CD14-positive monocyte (primary cell): Measurements from ENCODE around the gene GAPT. TPM values are rescaled to one million over a fixed set of nuclear protein-coding genes. Genes with fewer than 3 reads are reported as not detected.

ENCODE experiments used
- DNase-seq, 3 donors: peaks; one replicate each; pipeline ENCODE4 v3.0.0-alpha.2; 2011 to 2022
- H2AFZ ChIP-seq: 2 replicates; pipeline ENCODE4 v1.6.0; 2012; ENCODE audit warnings: mild to moderate bottlenecking, low read depth, low read length, inconsistent platforms; ENCODE audit not compliant: insufficient read depth, poor library complexity, severe bottlenecking
- H3K27ac ChIP-seq, 2 donors: 1 replicate in 1 of 2; 2 replicates in 1 of 2; pipeline ENCODE4 v1.5.1; 2012 to 2013; ENCODE audit warnings: low read length in 2 of 2, control low read depth in 1 of 2, inconsistent platforms in 1 of 2, low read depth in 1 of 2, mild to moderate bottlenecking in 1 of 2
- H3K27me3 ChIP-seq, 2 donors: one replicate each; pipeline versions ENCODE4 v1.6.0 to v1.6.1; 2011 to 2013; ENCODE audit warnings: low read length in 2 of 2; ENCODE audit not compliant: control insufficient read depth in 2 of 2, insufficient read depth in 2 of 2
- H3K36me3 ChIP-seq, 2 donors: replicated peaks in 1 of 2; 1 replicate in 1 of 2; 2 replicates in 1 of 2; pipeline versions ENCODE4 v1.5.1 to v1.6.1; 2012 to 2013; ENCODE audit warnings: low read length in 2 of 2, control low read depth in 1 of 2, inconsistent platforms in 1 of 2, mild to moderate bottlenecking in 1 of 2; ENCODE audit not compliant: insufficient read depth in 2 of 2, control insufficient read depth in 1 of 2
- H3K4me1 ChIP-seq, 2 donors: 1 replicate in 1 of 2; 2 replicates in 1 of 2; pipeline versions ENCODE4 v1.5.1 to v1.6.1; 2012 to 2013; ENCODE audit warnings: low read length in 2 of 2, control low read depth in 1 of 2, inconsistent platforms in 1 of 2, mild to moderate bottlenecking in 1 of 2, moderate library complexity in 1 of 2; ENCODE audit not compliant: insufficient read depth in 2 of 2, control insufficient read depth in 1 of 2
- H3K4me2 ChIP-seq: replicated peaks from 2 replicates; pipeline ENCODE3; 2012; ENCODE audit warnings: low read length, moderate library complexity, mild to moderate bottlenecking; ENCODE audit not compliant: poor library complexity, severe bottlenecking; ENCODE audit errors: extremely low read depth
- H3K4me3 ChIP-seq, 3 experiments: fragments of 200-600 bp in 1 of 3; sonication (generic) in 1 of 3; replicated peaks in 1 of 3; 1 replicate in 2 of 3; 2 replicates in 1 of 3; pipeline ENCODE4 v1.5.1; 2011 to 2013; ENCODE audit warnings: low read length in 3 of 3, mild to moderate bottlenecking in 3 of 3, control low read depth in 2 of 3, low read depth in 2 of 3, inconsistent platforms in 1 of 3, moderate library complexity in 1 of 3
- H3K79me2 ChIP-seq: 2 replicates; pipeline ENCODE4 v1.6.0; 2012; ENCODE audit warnings: mild to moderate bottlenecking, control low read depth, inconsistent platforms, low read length, moderate library complexity; ENCODE audit not compliant: insufficient read depth
- H3K9ac ChIP-seq: 2 replicates; pipeline ENCODE4 v1.6.0; 2017; ENCODE audit warnings: low read length, mild to moderate bottlenecking; ENCODE audit not compliant: insufficient read depth, poor library complexity, severe bottlenecking
- H3K9me3 ChIP-seq, 2 donors: replicated peaks in 1 of 2; 1 replicate in 1 of 2; 2 replicates in 1 of 2; pipeline versions ENCODE4 v1.5.1 to v1.6.1; 2012 to 2013; ENCODE audit warnings: low read length in 2 of 2, control low read depth in 1 of 2; ENCODE audit not compliant: control insufficient read depth in 1 of 2, insufficient read depth in 1 of 2
- H4K20me1 ChIP-seq: 2 replicates; pipeline ENCODE4 v1.6.0; 2012; ENCODE audit warnings: mild to moderate bottlenecking, low read length, control low read depth, moderate library complexity; ENCODE audit not compliant: insufficient read depth
- H3K27ac Mint-ChIP-seq, 7 donors: one replicate each; pipeline ENCODE4 v1.8.0; 2020; ENCODE audit warnings: mild to moderate bottlenecking in 7 of 7, mixed read lengths in 7 of 7, moderate library complexity in 6 of 7, inconsistent platforms in 2 of 7
- H3K27me3 Mint-ChIP-seq, 3 donors: one replicate each; pipeline ENCODE4 v1.8.0; 2021 to 2022; ENCODE audit warnings: low read depth in 3 of 3, mild to moderate bottlenecking in 3 of 3, mixed read lengths in 3 of 3, moderate library complexity in 3 of 3, inconsistent platforms in 1 of 3
- H3K36me3 Mint-ChIP-seq, 2 donors: one replicate each; pipeline ENCODE4 v1.8.0; 2020; ENCODE audit warnings: mixed read lengths in 2 of 2, inconsistent platforms in 1 of 2, mild to moderate bottlenecking in 1 of 2
- H3K4me1 Mint-ChIP-seq: one replicate; pipeline ENCODE4 v1.8.0; 2020; ENCODE audit warnings: mild to moderate bottlenecking, mixed read lengths
- H3K4me3 Mint-ChIP-seq, 2 donors: one replicate each; pipeline ENCODE4 v1.8.0; 2020; ENCODE audit warnings: mild to moderate bottlenecking in 2 of 2, mixed read lengths in 2 of 2, moderate library complexity in 1 of 2
- H3K9me3 Mint-ChIP-seq, 7 donors: one replicate each; pipeline ENCODE4 v1.8.0; 2020 to 2022; ENCODE audit warnings: mixed read lengths in 7 of 7, mild to moderate bottlenecking in 6 of 7, moderate library complexity in 6 of 7, inconsistent platforms in 2 of 7
- CTCF ChIP-seq: fragments of 200-600 bp; IDR thresholded peaks from one replicate; pipeline ENCODE4 v1.8.0; 2022; ENCODE audit warnings: antibody characterized with exemption, mild to moderate bottlenecking
- WGBS: methylation state at CpG from one replicate; pipeline ENCODE4 v1.1.5; 2013; ENCODE audit warnings: missing lambda C conversion rate; ENCODE audit not compliant: insufficient coverage; 5-methylcytosine and 5-hydroxymethylcytosine counted together
- intact Hi-C, 2 donors: fragments of 100-400 bp; cut with micrococcal nuclease; formaldehyde crosslinking; loops; one replicate each; pipeline versions ENCODE4 v1.15.0 to v1.15.1; 2023
- polyA plus RNA-seq, 3 donors: library from polyadenylated mRNA; depleted of rRNA in 1 of 3; unstranded in 2 of 3; stranded (reverse) in 1 of 3; fragments of 300-500 nt in 2 of 3; fragments of >200 nt in 1 of 3; fragmentation: Illumina TruSeq in 2 of 3; gene quantifications; 1 replicate in 2 of 3; 2 replicates in 1 of 3; pipeline ENCODE4 v1.2.3, GENCODE V29; 2012 to 2021

Gene GAPT
- polyA plus RNA-seq, 3 donors: 46.7 to 173 (median 103) TPM

GRCh38 chr5:58446024-58446423, 45.2 kb upstream of the GAPT start:
- H3K36me3 Mint-ChIP-seq: no peaks in the 10 kb centered on the region
- peaks cover 0 to 11% of the 10 kb centered on the region in 2 donors for H3K9me3 ChIP-seq
- no peaks in the 10 kb centered on the region for H3K79me2 ChIP-seq
- H3K9me3 Mint-ChIP-seq: peaks cover 2 to 17% (median 9%) of the 10 kb centered on the region in 7 donors
- no peaks in the 10 kb centered on the region for H3K36me3 ChIP-seq
- H2AFZ ChIP-seq: no peak overlapping the region
- no peak overlapping the region for H3K4me2 ChIP-seq
- H4K20me1 ChIP-seq: no peaks in the 10 kb centered on the region
- 98% methylated on average over 9 of the region's 10 CpGs for WGBS
- H3K9ac ChIP-seq: no peak overlapping the region
- no peak overlapping the region for H3K27ac Mint-ChIP-seq
- TF ChIP-seq CTCF: no peak
- no peak overlapping the region for H3K4me3 Mint-ChIP-seq
- no peak for DNase-seq
- intact Hi-C loops: no loop called here
- peaks cover 0 to 5% of the 10 kb centered on the region in 2 donors for H3K4me1 ChIP-seq
- H3K27me3 Mint-ChIP-seq: no peaks in the 10 kb centered on the region
- H3K27me3 ChIP-seq: no peaks in the 10 kb centered on the region
- no peak overlapping the region for H3K4me3 ChIP-seq
- no peak overlapping the region for H3K27ac ChIP-seq
- peaks cover 6% of the 10 kb centered on the region for H3K4me1 Mint-ChIP-seq

GRCh38 chr5:58447226-58447625, 44.0 kb upstream of the GAPT start:
- H3K4me1 ChIP-seq: peaks cover 0 to 11% of the 10 kb centered on the region in 2 donors
- H3K79me2 ChIP-seq: no peaks in the 10 kb centered on the region
- DNase-seq: no peak
- no peak overlapping the region for H3K27ac ChIP-seq
- intact Hi-C loops: no loop called here
- no peaks in the 10 kb centered on the region for H4K20me1 ChIP-seq
- Mint-ChIP-seq H3K27ac (no peak overlapping the region), H3K4me1 (peaks cover 7% of the 10 kb centered on the region), H3K27me3 (peaks cover 0 to 2% (median 0%) of the 10 kb centered on the region in 3 donors), H3K36me3 (no peaks in the 10 kb centered on the region), H3K4me3 (no peak overlapping the region), H3K9me3 (peaks cover 2 to 17% (median 9%) of the 10 kb centered on the region in 7 donors)
- H2AFZ ChIP-seq: no peak overlapping the region
- H3K9me3 ChIP-seq: peaks cover 0 to 11% of the 10 kb centered on the region in 2 donors
- H3K4me3 ChIP-seq: no peak overlapping the region
- no peak for TF ChIP-seq CTCF
- no peak overlapping the region for H3K9ac ChIP-seq
- no peaks in the 10 kb centered on the region for H3K36me3 ChIP-seq
- H3K27me3 ChIP-seq: no peaks in the 10 kb centered on the region
- WGBS: 100% methylated on average over 1 of the region's 2 CpGs
- H3K4me2 ChIP-seq: no peak overlapping the region
